ENCODE data around the gene RIN3.

- no peak for TF ChIP-seq POLR2A (IDR thresholded peaks at IDR 0.05)
- TF ChIP-seq CTCF (IDR thresholded peaks at IDR 0.05) = no peak
These were observed 221.0 kb downstream of the RIN3 start for GRCh38 chr14:92734618-92735017.
